NCI-H1436 treated with DMSO at 0.1 percent for 48 hours (cell line): ENCODE measurements around the gene COP1.
"Not testable (repeated sequence)": the region's sequence is repeated elsewhere in the genome, so short reads cannot be mapped to it uniquely, and the experiment has no call there.

Source experiments
- DNase-seq: peaks from one replicate; lab custom pipeline; 2025; lab: John Stamatoyannopoulos, UW

COP1 gene

DNA sequence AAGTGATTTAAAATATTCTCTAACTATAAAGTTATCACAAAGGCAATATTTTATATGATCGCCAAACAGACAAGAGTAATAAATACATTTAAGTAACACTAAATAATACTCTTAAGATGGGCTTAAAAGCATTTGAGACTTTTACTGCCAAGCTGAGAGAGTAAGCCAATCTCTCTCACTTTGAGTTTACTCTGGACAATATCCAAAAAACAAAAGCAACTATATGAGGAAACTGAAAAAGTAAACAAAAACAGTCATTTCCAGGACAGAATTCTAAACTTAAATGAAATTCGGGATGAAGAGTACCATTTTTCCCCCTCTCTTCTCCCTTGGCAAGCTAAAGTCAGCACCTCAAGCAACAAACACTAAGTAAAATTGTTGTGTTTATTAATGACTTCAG, 173.2 kb downstream of the COP1 start:
- DNase-seq: no peak

DNA sequence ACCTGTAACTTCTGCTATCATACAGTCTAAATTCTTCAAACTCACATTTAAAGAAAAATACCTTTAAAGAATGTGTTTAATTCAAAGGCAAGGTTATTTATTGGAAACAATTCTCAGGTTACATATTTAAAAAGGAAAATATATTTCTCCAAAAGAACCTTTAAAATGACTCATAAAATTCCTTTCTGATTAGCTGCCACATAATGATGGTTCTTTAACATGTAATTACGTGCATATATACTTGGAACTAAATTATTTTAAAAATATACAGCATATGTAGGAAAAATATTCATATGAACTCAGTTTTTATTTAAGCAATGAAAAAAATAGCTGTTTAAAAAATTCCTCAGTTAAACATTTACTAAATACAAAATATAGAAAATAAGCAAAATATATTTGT, 173.6 kb downstream of the COP1 start:
- no peak for DNase-seq

DNA sequence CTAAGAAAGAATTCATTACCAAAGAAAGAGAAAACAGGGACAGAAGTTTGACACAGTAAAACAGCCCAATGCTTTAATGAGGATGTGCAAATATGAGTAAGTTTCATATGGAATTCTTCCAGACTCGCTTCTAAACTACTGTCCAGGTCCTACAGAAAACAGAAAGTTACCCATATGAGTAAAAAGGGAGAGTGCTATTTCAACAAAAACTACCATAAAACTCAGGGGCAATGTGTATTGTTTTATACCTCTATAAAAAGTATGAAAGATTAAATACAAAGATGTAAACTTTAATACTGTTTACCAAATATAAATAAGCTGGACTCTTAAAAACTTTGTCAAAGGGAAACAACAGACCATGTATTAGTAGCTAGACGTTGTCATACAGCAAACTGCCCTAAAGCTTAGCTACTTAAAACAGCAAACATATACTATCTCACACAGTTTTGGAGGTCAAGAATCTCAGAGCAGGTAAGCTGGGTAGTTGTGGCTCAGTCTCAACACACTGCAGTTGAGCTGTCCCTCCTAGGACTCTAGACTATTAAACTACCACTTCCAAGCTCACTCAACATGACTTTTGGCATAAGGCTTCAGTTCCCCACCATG, 174.9 kb downstream of the COP1 start:
- DNase-seq: no peak

DNA sequence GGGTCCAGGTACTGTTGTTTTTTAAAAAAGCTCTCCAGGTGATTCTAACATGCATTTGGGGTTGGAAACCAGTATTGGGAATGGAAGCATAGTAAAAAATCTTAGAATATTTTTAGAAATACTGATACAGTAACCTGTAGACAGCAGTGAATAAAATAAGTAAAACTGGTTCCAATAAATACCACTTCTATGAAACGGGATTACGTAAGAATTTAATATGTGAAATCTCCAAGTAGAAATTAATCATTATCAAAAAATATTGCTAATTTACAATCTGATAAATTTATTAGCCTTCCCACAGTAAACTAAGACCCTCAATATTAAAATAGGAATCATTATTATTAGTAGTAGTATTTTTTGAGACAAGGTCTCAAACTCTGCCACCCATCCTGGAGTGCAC, 177.5 kb downstream of the COP1 start:
- no peak for DNase-seq

DNA sequence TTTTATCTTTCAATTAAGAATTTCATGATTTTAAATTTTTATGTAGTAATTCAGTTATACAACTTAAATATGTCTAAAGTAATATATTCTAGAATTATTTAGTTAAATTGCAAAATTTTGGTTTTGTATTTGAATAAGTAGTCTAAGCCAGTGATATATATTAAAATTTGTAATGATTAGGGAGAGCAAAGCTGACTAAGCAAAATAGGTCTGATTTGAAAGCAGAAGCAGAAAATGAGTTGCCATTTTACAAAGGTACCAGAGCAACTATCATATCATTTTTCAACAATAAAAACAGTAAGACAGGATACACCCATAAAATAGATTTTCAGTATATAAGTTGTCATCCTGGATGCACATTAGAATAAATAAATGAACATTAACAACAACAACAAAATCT, 177.9 kb downstream of the COP1 start:
- DNase-seq: no peak

DNA sequence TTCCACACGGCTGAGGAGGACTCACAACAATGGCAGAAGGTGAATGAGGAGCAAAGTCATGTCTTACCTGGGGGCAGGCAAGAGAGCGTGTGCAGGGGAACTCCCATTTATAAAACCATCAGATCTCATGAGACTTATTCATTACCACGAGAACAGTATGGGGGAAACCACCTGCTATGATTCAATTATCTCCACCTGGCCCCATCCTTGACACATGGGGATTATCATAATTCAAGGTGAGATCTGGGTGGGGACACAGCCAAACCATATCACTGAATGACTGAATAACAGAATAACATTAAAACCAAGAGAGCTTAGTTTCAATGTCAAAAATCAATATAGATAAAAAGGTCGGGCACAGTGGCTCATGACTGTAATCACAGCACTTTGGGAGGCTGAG, 179.2 kb downstream of the COP1 start:
- not testable (repeated sequence) for DNase-seq

DNA sequence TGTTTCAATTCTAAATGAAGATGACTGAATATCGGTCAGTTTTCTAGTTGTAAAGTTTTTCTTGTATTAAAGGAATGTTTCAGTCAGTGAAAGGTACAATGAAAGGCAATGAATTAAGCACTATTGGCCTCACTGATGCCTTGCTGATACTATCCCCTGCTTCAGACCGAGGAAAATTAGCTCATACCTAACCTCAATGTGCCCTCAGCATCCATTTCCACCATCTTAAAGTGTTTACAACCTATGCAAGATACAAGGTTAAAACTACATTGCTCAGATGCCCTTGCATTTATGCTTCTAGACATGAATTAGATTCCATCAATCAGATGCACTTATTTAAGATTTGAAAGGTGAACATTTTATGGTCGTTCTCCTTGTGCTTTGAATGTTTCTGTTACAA, 184.5 kb downstream of the COP1 start:
- DNase-seq: no peak

DNA sequence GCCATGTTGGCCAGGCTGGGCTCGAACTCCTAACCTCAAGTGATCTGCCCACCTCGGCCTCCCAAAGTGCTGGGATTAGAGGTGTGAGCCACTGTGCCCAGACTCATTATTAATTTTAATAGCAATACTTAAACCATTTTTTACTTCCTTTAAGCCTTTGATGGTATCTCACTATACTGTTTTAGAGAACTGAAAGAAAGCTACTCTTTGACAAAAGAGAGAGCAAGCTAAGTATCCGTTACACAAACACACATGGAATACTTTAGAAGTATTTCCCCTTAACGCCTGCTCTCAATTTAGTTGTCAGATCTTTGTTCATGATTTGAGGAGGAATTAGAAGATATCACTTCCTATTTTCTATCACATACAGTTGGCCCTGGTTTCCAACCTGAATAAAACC, 189.4 kb downstream of the COP1 start:
- DNase-seq: no peak

DNA sequence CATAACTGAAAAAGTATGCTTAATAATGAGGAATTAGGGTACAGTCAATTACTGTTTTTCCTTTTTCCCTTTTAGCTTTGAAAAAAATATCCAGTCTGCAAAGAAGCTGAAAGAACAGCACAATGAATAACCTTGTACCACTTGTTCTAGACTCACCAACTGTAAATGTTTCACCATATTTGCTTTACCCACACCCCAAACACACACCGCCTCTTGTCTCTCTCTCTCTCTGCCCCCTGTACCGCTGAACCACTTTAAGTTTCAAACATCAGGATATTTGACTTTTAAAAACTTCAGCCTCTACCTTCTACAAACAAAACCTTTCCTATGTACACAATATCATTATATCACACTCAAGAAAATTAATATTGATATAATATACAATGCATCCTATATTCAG, 197.1 kb downstream of the COP1 start:
- no peak for DNase-seq

DNA sequence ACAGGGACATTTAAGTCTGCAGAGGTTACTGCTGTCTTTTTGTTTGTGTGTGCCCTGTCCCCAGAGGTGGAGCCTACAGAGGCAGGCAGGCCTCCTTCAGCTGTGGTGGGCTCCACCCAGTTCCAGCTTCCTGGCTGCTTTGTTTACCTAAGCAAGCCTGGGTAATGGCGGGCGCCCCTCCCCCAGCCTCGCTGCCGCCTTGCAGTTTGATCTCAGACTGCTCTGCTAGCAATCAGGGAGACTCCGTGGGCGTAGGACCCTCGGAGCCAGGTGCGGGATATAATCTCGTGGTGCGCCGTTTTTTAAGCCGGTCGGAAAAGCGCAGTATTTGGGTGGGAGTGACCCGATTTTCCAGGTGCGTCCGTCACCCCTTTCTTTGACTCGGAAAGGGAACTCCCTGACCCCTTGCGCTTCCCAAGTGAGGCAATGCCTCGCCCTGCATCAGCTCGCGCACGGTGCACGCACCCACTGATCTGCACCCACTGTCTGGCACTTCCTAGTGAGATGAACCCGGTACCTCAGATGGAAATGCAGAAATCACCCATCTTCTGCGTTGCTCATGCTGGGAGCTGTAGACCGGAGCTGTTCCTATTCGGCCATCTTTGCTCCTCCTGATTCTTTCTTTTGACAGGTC, 199.2 kb downstream of the COP1 start:
- not testable (repeated sequence) for DNase-seq

DNA sequence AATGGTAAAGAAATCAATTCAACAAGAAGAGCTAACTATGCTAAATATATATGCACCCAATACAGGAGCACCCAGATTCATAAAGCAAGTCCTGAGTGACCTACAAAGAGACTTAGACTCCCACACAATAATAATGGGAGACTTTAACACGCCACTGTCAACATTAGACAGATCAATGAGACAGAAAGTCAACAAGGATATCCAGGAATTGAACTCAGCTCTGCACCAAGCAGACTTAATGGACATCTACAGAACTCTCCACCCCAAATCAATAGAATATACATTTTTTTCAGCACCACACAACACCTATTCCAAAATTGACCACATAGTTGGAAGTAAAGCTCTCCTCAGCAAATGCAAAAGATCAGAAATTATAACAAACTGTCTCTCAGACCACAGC, 212.4 kb downstream of the COP1 start:
- DNase-seq: not testable (repeated sequence)

DNA sequence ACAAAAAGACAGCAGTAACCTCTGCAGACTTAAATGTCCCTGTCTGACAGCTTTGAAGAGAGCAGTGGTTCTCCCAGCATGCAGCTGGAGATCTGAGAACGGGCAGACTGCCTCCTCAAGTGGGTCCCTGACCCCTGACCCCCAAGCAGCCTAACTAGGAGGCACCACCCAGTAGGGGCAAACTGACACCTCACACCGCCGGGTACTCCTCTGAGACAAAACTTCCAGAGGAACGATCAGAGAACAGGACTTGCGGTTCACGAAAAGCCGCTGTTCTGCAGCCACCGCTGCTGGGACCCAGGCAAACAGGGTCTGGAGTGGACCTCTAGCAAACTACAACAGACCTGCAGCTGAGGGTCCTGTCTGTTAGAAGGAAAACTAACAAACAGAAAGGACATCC, 214.3 kb downstream of the COP1 start:
- DNase-seq: not testable (repeated sequence)

DNA sequence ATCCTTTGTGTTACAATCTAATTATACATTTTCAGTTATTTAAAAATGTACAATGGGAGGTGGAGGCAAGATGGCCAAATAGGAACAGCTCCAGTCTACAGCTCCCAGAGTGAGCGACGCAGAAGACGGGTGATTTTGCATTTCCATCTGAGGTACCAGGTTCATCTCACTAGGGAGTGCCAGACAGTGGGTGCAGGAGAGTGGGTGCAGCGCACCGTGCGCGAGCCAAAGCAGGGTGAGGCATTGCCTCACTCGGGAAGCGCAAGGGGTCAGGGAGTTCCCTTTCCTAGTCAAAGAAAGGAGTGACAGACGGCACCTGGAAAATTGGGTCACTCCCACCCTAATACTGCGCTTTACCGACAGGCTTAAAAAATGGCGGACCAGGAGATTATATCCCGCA, 214.9 kb downstream of the COP1 start:
- DNase-seq: not testable (repeated sequence)

DNA sequence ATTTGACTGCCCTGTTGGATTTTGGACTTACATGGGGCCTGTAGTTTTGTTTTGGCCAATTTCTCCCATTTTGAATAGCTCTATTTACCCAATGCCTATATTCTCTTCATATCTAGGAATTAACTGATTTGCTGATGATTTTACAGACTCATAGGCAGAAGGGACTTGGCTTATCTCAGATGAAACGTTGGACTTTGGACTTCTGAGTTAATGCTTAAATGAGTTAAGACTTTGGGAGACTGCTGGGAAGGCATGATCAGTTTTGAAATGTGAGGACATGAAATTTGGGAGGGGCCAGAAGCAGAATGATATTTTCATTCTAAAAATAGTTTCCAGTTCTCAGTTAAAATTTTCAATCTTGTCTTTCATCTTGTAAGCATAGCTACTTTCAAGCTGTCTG, 222.3 kb downstream of the COP1 start:
- DNase-seq: no peak

DNA sequence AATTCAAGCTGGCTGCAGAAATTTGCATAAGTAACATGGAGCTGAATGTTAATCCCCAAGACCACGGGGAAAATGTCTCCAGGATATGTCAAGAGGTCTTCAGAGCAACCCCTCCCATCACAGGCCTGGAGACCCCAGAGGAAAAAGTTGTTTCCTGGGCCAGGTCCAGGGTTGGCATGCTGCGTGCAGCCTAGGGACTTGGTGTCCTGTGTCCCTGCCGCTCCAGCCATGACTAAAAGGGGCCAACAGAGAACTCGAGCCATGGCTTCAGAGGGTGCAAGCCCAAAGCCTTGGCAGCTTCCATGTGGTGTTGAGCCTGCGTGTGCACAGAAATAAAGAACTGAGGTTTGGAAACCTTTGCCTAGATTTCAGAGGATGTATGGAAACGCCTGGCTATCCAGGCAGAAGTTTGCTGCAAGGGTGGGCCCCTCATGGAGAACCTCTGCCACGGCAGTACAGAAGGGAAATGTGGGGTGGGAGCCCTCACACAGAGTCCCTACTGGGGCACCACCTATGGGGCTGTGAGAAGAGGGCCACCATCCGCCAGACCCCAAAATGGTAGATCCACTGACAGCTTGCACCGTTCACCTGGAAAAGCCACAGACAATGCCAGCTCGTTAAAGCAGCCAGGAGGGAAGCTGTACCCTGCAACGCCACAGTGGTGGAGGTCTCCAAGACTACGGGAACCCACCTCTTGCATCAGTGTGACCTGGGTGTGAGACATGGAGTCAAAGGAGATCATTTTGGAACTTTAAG, 222.9 kb downstream of the COP1 start:
- DNase-seq: no peak

DNA sequence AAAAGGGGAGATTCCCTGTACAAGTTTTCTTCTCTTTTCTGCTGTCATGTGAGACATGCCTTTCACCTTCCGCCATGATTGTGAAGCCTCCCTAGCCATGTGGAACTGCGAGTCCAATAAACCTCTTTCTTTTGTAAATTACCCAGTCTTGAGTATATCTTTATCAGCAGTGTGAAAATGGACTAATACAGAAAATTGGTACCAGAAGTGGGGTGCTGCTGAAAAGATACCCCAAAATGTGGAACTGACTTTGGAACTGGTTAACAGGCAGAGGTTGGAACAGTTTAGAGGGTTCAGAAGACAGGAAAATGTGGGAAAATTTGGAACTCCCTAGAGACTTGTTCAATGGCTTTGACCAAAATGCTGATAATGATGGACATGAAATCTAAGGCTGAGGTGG, 223.7 kb downstream of the COP1 start:
- DNase-seq: not testable (repeated sequence)

DNA sequence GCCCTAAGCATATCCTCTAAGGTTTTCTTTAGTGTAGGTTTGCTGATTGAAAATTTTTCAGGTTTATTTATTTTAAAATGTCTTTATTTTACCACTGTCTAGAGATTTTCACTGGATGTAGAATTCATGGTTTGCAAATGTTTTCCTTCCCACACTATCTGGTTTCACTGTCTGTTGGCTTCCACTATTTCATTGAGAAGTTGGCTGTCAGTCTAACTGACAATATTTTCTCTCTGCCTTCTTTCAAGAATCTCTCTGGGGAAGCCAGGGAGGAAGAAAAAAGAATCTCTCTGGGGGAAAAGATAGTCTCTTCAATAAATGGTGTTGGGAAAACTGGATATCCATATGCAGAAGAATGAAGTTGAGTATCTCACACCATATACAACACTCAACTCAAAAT, 226.0 kb downstream of the COP1 start:
- no peak for DNase-seq

DNA sequence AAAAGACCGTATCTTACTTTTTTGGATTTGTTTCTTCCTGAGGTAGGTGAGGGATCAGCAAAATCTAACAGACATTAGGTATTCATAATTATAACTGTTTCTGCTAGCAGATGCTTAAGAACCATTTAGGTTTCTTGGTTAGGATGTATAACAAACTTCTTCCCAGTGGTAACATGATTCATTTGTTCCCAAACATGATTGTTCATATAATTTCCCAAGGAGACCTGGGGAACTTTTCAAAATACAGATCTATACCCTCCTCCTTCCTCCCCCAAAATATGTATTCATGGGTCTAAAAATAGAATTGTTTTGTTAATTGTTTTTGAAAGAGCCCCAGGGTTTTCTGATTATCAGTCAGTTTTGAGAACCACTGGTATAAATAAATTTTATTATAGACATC, 228.2 kb downstream of the COP1 start:
- DNase-seq: no peak

DNA sequence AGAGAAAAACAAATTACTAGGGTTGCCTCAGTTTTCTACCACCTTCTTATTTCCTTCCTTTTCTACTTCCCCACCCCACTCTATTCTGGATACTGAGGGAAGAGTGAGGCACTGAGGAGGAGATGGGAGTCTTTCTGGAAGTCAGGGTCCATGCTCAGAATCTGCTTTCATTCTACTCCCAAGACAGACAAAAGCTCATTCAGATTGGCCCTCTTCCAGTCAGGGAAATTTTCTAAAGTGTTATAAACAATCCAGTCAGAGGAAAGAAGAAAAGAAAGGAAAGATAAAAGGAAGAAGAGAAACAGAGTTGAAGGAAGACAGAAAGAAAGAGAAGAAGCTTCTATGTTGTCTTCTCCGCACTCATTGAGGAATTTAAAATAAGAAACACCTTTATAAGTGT, 228.6 kb downstream of the COP1 start:
- no peak for DNase-seq

DNA sequence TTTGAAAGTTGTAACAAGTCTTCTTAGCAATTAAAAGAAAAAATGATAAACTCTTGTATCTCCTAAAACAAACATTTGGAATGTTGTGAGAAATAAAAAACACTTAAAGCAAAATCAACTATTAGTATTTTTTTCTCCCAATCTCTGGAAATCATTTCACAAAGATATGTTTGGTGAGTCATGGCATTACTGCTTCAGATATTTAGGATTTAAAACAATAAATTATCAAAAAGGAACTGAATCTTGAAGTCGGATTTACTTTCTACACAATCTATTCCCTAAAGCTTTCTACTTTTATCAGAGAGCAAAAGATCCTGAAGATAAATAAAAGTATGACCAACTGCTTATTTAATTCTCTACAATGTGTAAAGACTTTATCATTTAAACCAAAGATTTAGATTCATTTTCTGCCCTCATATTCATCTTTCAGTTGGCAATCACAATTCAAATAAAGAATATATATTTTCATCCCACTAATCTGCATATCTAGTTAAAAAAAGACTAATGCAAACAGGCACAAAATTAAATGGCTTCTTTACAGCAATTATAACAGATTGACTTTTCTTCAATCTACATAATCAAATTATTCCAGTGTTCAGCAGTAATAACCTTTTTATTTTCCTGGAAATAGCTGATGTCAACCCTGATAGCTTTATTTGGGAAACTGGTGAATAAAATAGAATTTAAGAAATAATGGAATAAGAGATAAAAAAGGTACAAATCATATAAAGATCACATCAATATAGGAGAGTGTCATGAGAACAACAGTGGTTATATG, 230.0 kb downstream of the COP1 start:
- DNase-seq: no peak

DNA sequence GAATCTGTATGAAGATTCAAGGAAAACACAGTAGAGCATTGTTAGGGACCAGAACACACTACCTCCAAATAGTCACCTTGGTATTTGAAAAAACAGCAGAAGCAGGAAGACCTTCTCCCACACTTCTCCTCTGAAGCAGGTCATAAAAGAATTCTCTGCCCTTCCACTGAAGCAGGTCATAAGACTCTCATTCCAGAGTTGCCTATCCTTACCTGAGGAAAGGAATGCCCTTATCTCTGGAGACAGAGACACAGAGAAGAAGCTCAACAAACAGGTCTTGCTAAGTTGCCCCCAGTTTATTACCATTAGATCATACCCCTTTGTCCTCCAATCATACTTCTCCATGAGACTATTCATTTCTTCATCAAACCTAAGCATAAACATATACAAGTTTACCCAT, 237.9 kb downstream of the COP1 start:
- no peak for DNase-seq

DNA sequence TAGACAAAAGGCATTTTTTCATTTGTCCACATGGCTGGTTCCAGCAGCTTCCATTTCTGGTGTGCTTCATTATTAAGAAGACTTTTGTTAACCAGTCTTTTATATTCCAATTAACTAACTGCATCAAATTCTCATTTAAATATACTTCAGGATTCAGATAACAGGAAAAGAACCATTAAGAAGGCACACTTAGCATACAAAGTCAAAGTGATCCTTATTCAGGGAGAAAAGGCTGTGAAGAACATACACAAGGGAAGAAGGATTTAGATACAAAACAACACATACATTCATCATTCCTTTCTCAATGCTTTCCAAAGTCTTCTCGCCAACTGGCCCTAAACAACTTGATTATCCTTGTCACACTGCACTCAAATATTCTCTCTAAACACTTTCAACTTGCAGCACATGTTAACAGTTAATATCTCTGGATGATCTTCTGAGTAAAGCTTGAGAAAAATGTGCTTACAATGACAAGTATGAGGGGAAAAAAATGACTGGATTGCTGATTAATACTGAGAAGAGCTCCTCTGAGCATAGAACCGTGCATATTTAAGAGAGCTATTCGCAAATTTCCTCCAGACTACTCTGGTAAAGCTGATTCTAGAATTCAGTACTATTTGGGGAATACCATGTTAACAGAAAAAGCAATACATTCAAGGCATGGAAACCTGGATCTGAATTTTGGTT, 238.5 kb downstream of the COP1 start:
- DNase-seq: no peak
